GM19468 (cell line): ENCODE measurements around the gene KLHL22.

Source experiments
- ATAC-seq: cut with Tn5 transposase; IDR thresholded peaks from one replicate; pipeline ENCODE4 v1.9.1; 2021; ENCODE audit warnings: mild to moderate bottlenecking, moderate library complexity, moderate number of reproducible peaks; ENCODE audit not compliant: unreplicated experiment; ENCODE audit errors: extremely low read depth

KLHL22 gene

GRCh38 chr22:20436307-20436767 lies 59.3 kb downstream of the KLHL22 start:
- ATAC-seq: no peak

GRCh38 chr22:20435436-20436306 lies 59.9 kb downstream of the KLHL22 start:
- ATAC-seq: no peak

- ATAC-seq: no peak
These were observed 60.8 kb downstream of the KLHL22 start for GRCh38 chr22:20434773-20435172.

GRCh38 chr22:20434264-20434751 lies 61.3 kb downstream of the KLHL22 start:
- no peak for ATAC-seq

GRCh38 chr22:20433686-20434241 lies 61.8 kb downstream of the KLHL22 start:
- no peak for ATAC-seq

- no peak for ATAC-seq
These were observed 62.4 kb downstream of the KLHL22 start for GRCh38 chr22:20433191-20433590.

- no peak for ATAC-seq
These were observed 63.3 kb downstream of the KLHL22 start for GRCh38 chr22:20432244-20432686.

- no peak for ATAC-seq
These were observed 63.9 kb downstream of the KLHL22 start for GRCh38 chr22:20431511-20432192.

GRCh38 chr22:20430720-20431510 lies 64.7 kb downstream of the KLHL22 start:
- no peak for ATAC-seq

GRCh38 chr22:20430101-20430719 lies 65.4 kb downstream of the KLHL22 start:
- no peak for ATAC-seq

GRCh38 chr22:20429254-20430100 lies 66.1 kb downstream of the KLHL22 start:
- ATAC-seq: peak; percentile 30

- ATAC-seq: no peak
These were observed 66.9 kb downstream of the KLHL22 start for GRCh38 chr22:20428496-20429253.

- no peak for ATAC-seq
These were observed 67.6 kb downstream of the KLHL22 start for GRCh38 chr22:20427945-20428417.

GRCh38 chr22:20427104-20427944 lies 68.3 kb downstream of the KLHL22 start:
- ATAC-seq: no peak

GRCh38 chr22:20426259-20426615 lies 69.4 kb downstream of the KLHL22 start:
- ATAC-seq: no peak

- ATAC-seq: no peak
These were observed 69.9 kb downstream of the KLHL22 start for GRCh38 chr22:20425566-20426258.
